Measurements from ENCODE around the gene ATM. TPM values are rescaled to one million over a fixed set of nuclear protein-coding genes. Genes with fewer than 3 reads are reported as not detected.

ATM gene, protein sequence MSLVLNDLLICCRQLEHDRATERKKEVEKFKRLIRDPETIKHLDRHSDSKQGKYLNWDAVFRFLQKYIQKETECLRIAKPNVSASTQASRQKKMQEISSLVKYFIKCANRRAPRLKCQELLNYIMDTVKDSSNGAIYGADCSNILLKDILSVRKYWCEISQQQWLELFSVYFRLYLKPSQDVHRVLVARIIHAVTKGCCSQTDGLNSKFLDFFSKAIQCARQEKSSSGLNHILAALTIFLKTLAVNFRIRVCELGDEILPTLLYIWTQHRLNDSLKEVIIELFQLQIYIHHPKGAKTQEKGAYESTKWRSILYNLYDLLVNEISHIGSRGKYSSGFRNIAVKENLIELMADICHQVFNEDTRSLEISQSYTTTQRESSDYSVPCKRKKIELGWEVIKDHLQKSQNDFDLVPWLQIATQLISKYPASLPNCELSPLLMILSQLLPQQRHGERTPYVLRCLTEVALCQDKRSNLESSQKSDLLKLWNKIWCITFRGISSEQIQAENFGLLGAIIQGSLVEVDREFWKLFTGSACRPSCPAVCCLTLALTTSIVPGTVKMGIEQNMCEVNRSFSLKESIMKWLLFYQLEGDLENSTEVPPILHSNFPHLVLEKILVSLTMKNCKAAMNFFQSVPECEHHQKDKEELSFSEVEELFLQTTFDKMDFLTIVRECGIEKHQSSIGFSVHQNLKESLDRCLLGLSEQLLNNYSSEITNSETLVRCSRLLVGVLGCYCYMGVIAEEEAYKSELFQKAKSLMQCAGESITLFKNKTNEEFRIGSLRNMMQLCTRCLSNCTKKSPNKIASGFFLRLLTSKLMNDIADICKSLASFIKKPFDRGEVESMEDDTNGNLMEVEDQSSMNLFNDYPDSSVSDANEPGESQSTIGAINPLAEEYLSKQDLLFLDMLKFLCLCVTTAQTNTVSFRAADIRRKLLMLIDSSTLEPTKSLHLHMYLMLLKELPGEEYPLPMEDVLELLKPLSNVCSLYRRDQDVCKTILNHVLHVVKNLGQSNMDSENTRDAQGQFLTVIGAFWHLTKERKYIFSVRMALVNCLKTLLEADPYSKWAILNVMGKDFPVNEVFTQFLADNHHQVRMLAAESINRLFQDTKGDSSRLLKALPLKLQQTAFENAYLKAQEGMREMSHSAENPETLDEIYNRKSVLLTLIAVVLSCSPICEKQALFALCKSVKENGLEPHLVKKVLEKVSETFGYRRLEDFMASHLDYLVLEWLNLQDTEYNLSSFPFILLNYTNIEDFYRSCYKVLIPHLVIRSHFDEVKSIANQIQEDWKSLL (N-terminal part only)
- total RNA-seq: 176 TPM

DNA sequence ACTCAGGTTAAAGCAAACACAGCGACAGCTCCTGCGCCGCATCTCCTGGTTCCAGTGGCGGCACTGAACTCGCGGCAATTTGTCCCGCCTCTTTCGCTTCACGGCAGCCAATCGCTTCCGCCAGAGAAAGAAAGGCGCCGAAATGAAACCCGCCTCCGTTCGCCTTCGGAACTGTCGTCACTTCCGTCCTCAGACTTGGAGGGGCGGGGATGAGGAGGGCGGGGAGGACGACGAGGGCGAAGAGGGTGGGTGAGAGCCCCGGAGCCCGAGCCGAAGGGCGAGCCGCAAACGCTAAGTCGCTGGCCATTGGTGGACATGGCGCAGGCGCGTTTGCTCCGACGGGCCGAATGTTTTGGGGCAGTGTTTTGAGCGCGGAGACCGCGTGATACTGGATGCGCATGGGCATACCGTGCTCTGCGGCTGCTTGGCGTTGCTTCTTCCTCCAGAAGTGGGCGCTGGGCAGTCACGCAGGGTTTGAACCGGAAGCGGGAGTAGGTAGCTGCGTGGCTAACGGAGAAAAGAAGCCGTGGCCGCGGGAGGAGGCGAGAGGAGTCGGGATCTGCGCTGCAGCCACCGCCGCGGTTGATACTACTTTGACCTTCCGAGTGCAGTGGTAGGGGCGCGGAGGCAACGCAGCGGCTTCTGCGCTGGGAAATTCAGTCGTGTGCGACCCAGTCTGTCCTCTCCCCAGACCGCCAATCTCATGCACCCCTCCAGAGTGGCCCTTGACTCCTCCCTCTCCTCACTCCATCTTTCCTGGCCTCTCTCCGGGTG, at the start of gene ATM, which contains the start of gene NPAT:
Gene ATM, plus strand, starts transcription at position 494 of the 774 bp plus-strand sequence. CDS start 4,558 bp downstream, outside the sequence.
Gene NPAT, minus strand, starts transcription at position 65 of the 774 bp plus-strand sequence. CDS start 102 bp downstream, outside the sequence.
- DNase-seq: peak; percentile 100

DNA sequence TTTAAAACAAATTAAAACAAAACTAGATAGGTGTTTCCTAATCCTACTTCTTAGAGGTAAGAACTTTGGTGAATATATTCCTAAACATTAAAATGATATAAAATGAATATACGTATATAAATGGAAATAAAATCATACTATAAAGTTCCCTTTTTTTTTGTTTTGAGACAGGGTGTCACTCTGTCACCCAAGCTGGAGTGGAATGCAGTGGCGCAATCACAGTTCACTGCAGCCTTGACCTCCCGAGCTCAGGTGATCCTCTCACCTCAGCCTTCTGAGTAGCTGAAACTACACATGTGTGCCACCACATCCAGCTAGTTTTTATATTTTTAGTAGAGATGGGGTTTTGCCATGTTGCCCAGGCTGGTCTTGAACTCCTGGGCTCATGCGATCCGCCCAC, 45.3 kb upstream of the ATM start:
- DNase-seq: no peak

DNA sequence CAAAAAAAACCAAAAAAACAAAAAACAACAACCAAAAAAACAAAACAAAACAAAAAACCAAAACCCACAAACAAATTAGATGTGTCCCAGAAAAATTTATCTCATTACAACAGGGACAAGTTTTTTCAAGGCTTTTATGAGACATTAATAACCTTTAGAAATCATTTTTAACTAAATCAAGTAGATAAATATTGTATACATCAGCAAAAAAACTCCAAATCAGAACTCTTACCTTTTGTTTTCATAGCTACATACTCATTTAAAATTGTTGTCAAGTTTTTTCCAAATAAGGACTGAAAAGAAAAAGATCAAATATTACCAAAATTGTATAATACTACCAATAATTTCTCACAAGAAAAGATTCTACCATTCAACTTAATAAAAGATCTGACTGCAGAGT, 29.1 kb upstream of the ATM start:
- DNase-seq: no peak

DNA sequence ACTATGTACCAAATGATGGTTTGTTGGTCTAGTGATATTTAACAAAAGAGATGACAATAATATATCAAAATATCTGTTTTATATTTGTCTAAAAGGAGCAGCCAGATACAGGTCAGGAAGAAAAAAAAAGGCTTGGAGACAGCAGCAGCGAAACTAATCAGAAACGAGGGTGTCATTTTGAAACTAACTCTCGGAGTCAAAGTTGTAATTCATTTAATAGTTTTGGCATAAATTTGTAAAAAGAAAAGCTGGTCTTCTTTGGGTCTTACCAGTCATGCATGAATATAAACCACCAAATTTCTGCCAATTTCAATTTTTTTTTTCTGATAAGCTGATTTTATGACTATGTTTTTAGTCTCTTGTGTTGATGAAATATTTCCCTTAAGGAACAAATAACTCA, 26.0 kb upstream of the ATM start:
- DNase-seq: no peak

DNA sequence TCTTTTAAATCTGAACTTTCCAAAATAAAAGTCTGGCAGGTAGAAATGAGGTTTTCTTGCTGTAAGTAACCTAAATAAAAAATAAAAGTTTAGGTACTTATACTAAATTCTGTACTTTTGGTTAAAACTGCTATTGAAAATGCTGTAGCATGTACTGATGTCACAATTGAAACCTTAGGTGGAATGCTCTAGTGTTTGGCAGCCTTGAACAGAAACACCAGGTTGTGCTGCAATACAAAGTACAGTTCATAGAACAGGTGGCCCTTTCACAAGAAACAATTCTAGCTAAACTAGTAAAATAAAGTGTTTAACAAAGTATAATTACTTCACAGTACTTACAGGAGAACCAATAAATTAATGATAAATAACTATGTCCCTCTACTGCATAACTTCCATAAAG, 25.5 kb upstream of the ATM start:
- no peak for DNase-seq

DNA sequence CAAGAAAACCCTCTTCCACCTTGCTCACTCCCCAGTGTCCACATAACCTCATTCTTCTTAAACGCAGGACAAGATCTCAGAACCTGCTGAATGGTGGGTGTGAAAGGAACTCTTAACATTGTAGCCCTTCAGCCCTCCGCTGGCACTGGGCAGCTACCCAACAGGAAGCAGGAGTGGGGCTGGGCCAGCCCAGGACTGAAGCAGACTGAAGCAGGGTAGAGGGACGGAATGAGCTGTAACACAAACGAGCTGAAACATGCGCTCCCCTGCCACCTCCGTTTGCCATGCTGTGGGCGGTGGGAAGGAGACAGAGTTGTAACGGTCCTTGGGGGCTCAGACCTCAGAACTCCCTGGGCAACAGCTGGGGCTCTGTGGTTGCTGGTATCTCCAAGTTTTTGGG, 24.0 kb upstream of the ATM start:
- DNase-seq: no peak

DNA sequence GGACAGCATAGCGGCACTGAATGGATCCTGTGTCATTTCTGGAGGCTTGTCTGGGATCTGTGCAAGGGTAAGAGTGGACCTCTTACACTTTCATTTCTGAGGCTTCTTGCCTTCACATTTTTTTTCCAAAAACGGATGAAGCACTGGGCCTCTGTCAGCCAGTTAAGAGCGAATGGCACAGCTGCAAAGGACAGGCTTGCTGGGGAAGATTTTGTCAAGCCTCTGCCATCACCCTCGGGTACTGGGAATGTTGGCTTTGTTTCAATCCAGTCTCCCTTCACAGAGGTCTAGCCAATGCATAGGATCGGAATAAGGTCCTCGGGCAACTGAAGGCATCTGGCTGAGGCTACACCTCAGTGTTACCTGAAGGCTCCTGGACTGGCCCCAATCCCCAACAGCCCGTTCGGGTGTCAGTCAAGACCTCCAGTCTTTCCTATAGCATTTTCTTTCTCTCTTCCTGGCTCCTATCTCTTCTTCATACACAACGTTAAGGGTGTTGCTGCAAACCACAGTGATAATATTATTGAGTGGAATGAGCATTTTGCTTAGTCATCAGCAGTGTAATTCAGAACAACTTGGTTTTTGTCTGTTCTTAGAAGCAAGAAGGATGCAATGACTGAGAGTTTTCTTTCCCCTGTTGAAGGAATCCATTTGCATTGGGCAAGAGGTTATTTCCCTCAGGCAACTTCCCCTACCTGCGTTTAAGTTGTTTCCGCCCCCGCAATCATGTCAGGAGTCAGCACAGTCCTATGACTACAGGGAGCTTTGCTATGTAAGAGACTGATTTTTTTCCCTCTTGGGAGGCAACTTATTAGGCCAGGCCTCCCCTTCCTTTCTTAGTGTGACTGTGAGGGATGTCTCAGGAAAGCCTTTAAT, 23.2 kb upstream of the ATM start:
- no peak for DNase-seq

DNA sequence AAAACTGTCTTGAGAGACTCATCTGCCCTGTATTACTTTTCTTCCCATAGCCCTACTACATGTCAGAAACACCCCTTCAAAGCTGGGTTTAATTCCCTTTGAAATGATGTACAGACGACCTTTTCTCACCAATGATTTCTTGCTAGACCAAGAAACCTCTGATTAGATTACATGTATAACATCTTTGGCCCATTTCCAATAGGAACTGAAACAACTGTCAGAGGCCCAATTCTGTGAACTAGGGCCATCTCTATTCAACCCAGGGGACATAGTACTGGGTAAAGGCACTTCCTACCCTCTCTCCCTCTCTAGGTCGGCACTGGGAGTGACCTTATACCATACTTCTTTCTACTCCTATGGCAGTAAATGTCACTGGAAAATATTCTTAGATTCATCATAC, 19.8 kb upstream of the ATM start:
- DNase-seq: no peak

DNA sequence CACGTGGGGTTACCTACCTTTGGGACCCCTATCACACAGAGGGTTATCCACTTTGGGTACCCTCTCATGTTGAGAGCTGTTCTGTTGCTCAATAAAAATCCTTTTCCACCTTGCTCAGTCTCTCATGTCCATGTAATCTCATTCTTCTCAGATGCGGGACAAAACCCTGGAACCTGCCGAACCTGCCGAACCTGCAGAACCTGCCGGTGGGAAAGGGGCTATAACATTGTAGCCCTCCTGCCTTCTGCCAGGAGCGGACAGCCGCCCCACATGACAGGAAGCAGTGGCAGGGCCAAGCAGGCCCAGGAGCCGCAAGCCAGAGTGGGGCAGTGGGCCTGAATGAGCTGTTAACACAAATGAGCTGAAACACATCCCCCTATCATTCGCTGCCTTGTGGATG, 18.5 kb upstream of the ATM start:
- no peak for DNase-seq

DNA sequence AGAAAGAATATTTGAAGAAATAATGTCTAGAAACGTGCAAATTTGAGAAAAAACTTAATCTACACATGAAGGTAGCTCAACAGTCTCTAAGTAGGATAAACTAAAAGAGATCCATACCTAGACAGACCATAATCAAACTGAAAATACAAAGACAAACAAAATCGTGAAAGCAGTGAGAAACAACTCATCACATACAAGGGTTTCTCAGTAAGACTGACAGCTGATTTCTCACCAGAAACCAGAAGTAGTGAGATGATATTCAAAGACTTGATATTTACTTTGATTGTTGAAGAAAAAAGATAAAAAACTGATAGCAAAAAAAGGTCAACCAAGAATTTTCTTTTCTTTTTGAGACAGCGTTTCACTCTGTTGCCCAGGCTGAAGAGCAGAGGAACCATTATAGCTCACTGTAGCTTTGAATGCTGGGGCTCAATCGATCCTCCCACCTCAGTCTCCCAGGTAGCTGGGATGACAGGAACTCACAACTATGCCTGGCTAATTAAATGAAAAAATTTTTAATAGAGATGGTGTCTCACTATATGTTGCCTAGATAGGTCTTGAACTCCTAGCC, 17.9 kb upstream of the ATM start:
- no peak for DNase-seq

DNA sequence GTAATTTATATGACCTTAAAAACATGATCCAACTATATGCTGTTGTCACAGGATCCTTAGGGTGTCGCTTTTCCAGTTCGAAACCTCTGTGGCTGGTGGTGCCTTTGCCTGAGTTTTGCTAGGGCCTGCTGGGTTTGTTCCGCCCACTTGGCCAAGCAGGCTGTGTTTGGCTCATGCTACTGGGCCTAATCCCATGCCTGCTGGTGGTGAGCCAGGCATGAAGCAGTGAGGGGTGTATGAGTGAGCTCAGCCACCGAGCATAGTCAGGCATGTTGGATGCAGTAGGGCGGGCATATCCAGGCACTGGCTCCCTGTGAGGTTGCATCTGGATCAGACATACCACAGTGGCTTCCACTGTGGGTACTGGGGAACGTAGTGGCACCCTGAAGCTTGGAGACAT, 16.7 kb upstream of the ATM start:
- no peak for DNase-seq

DNA sequence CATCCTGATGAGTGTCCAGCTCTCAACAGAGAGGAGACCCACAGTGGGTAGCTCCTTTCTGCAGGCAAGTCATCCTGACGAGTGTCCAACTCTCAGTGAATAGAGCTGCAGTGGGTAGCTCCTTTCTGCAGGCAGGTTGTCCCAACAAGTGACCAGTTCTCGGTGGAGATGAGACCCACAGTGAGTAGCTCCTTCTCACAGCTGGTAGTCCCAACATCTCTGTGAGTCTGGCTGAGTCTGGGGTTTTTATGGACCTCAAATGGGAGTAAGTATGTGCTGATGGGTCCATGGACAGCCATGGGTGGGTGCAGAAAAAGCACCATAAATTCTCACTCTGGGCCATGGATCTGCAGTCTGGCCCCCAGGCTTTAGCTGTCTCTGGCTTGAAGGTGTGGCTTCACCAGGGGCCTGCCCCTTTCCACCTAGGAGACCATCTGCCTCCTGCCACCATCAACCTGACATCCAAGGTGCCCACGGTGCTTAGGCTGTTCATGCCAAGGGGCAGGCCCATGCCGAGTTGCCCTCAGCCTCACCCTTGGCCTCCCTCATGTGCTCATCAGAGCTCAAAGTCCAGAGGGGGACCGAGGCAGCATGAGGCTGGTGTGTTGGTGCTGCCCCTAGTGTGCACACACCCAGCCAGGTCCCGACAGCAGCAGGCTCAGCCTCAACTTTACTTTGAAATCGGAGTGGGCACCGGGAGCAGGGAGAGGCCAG, 15.7 kb upstream of the ATM start:
- DNase-seq: no peak

DNA sequence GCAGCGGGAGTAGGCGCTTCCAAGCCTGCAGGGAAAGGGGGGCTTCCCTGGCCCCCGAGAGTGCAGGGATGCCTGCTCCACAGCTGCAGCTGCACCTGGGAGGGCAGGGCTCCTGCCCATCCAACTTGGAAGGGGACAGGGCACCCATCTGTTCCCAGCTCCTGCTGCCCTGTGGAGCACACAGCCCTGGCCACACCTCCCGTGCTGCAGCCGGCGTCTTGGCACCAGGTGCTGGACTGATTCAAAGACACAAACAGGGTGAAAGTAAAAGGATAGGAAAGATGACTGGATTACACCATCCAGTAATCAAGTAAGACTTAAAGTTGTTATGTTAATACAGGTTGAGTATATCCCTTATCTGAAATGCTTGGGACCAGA, 15.2 kb upstream of the ATM start:
- DNase-seq: no peak

DNA sequence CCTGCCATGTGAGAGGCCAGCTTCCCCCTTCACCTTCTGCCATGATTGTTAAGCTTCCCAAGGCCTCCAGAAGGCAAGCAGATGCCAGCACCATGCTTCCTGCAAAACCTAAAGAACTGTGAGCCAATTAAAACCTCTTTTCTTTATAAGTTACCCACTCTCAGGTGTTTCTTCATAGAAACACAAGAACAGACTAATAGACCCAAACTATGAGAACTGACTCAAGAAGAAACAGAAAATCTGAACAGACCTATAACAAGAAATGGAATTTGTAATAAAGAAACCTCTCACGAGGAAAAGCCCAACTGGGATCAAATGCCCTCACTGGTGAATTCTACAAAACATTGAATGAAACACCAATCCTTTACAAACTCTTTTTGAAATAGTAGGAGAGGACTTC, 12.4 kb upstream of the ATM start:
- DNase-seq: no peak

DNA sequence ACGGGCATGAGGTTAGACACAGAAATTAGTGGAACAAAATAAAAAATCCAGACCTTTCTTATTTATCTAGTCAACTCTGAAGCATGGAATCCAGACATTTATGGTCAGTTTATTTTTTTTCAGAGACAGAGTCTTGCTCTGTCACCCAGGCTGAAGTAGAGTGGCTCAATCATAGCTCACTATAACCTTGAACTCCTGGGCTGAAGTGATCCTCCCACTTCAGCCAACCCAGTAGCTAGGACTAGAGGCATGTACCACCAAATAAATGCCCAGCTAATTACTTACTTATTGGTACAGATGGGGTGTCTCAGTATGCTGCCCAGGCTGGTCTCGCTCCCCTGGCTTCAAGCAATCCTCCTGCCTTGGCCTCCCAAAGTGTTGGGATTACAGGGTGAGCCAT, 9.1 kb upstream of the ATM start:
- no peak for DNase-seq

DNA sequence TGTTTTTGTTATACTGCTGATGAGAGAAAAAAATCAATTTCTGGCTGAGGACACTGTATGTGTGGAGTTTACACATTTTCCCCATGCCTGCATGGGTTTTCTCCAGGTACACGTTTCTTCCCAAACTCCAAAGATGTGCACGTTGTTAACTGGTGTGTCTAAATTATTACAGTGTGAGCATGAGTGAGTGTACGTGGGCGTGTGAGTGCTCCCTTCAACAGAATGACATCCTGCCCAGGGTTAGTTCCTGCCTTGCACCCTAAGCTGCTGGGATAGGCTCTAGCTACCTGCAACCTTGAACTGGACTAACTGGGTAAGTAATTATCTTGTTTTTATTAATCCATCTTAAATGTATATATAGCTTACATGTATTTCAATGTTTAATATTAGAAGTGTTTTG, 5.9 kb upstream of the ATM start:
- no peak for DNase-seq

DNA sequence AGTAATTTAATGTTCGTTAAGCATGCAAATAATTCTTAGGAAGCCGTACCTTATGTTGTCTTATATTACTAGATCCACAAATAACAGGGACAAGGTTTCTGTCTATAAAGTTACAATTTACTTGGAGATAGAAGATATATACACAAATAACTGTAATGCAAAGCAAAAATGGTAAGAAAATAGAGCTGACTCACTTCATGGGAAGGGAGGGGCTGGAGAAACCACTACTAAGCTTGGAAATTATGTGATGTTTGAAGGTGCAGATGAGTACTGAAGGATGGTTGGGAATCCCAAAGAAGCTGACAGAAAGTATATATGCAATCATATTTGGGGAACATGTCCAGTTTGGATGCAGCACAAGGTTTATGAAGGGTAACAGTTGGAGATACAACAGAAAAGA, 4.4 kb upstream of the ATM start:
- no peak for DNase-seq

DNA sequence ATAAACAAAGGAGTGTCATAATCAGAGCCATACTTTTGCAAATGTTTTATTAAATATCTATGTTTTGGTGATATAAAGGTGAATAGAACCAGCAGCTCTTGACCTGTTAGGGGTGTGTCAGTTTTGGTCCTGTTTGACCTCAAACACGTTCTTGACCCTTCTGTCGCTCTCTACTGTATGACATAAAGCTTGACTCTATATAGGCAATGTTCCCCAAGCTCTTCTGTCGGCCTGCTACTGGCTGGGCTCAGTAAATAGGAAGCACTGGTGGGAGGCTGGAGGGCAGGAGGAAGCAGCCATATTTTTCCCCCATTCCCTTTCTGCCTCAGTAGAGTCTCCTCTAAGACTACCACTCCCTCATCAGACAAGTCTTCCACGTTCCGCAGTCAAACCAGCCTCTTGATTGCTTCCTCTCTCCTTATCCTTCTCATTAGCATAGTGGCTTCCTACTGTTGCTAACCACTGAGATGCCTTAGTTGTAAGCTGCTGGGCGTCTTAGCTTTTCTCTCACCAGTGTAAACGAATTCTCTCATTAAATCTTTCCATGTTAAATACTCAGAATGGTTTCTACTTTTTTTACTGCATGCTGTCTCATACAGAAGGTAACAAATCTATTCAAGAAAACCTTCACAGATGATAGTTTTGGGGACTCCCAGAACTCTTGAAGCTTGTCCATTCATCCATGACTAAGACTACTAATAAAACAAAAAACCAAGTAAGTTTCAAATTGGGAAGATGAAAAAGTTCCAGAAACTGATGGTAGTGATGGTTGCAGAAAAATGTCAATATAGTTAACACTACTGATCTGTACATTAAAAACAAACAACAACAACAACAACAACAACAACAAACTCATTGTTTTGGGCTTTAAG, 3.7 kb upstream of the ATM start:
- DNase-seq: no peak
